Caco-2 (cell line): ENCODE data around the gene RAC2. TPM values are rescaled to one million over a fixed set of nuclear protein-coding genes. Genes with fewer than 3 reads are reported as not detected.

Experiments used
- BruUV-seq: library from RNA; stranded (reverse); fragments of 400-500 nt; replicated peaks from 2 replicates; lab custom pipeline; 2021; lab: Mats Ljungman, UMichigan
- CTCF ChIA-PET: fragments of 300-600 bp; sonication (Branson Sonifier 250); formaldehyde crosslinking; loops from one replicate; lab custom pipeline; 2022; ENCODE audit warnings: antibody characterized with exemption; lab: Charles Lee
- POLR2A ChIA-PET: fragments of 300-600 bp; sonication (Branson Sonifier 250); formaldehyde crosslinking; loops from one replicate; lab custom pipeline; 2022; ENCODE audit warnings: antibody characterized with exemption; lab: Charles Lee
- DNase-seq, 2 experiments: peaks; one replicate each; pipeline versions ENCODE4 v3.0.0 to v3.0.0-alpha.2; 2020 to 2022
- H3K27me3 ChIP-seq: replicated peaks from 2 replicates; pipeline ENCODE4 v1.6.0; 2011; ENCODE audit warnings: low read length; ENCODE audit not compliant: control insufficient read depth, insufficient read depth
- H3K36me3 ChIP-seq: 2 replicates; pipeline ENCODE4 v1.5.1; 2011; ENCODE audit warnings: low read length; ENCODE audit not compliant: control insufficient read depth, insufficient read depth
- H3K4me1 ChIP-seq: fragments of 250-450 bp; sonication (Bioruptor Pico); 2 replicates; pipeline ENCODE4 v1.5.1; 2020; ENCODE audit warnings: mild to moderate bottlenecking
- H3K4me3 ChIP-seq: 2 replicates; pipeline ENCODE4 v1.5.1; 2011; ENCODE audit warnings: low read depth, mild to moderate bottlenecking, control low read depth, low read length
- H3K9me3 ChIP-seq: fragments of 250-450 bp; sonication (Bioruptor Pico); 2 replicates; pipeline ENCODE4 v1.5.1; 2020; ENCODE audit warnings: mild to moderate bottlenecking, moderate library complexity
- H3K27ac Mint-ChIP-seq: one replicate; pipeline ENCODE4 v1.8.0; 2022; ENCODE audit warnings: mixed read lengths; ENCODE audit not compliant: unreplicated experiment
- H3K27me3 Mint-ChIP-seq: one replicate; pipeline ENCODE4 v1.8.0; 2022; ENCODE audit warnings: mixed read lengths; ENCODE audit not compliant: insufficient read depth, unreplicated experiment
- H3K36me3 Mint-ChIP-seq: one replicate; pipeline ENCODE4 v1.8.0; 2022; ENCODE audit warnings: mild to moderate bottlenecking, mixed read lengths; ENCODE audit not compliant: insufficient read depth, unreplicated experiment
- H3K4me1 Mint-ChIP-seq: one replicate; pipeline ENCODE4 v1.8.0; 2022; ENCODE audit warnings: low read depth, mixed read lengths; ENCODE audit not compliant: unreplicated experiment
- H3K4me3 Mint-ChIP-seq: one replicate; pipeline ENCODE4 v1.8.0; 2022; ENCODE audit warnings: mild to moderate bottlenecking, moderate library complexity, mixed read lengths; ENCODE audit not compliant: unreplicated experiment
- H3K9me3 Mint-ChIP-seq: one replicate; pipeline ENCODE4 v1.8.0; 2022; ENCODE audit warnings: mixed read lengths; ENCODE audit not compliant: unreplicated experiment
- intact Hi-C: fragments of 100-400 bp; cut with micrococcal nuclease; formaldehyde crosslinking; loops from one replicate; pipeline ENCODE4 v1.10.0; 2022; ENCODE audit not compliant: unreplicated experiment
- total RNA-seq: library from RNA; stranded (reverse); gene quantifications from 2 replicates; pipeline ENCODE4 v1.2.3, GENCODE V29; 2022
- TF ChIP-seq, protein P1 (sequence below), 2 experiments: fragments of 200-600 bp in 1 of 2; IDR thresholded peaks; 1 replicate in 1 of 2; 2 replicates in 1 of 2; pipeline versions ENCODE4 v1.5.1 to v1.8.0; 2011 to 2022; ENCODE audit warnings: antibody characterized with exemption in 1 of 2, control low read depth in 1 of 2, inconsistent platforms in 1 of 2, low read depth in 1 of 2, low read length in 1 of 2, mild to moderate bottlenecking in 1 of 2, moderate library complexity in 1 of 2; ENCODE audit not compliant: insufficient read depth in 1 of 2, severe bottlenecking in 1 of 2, unreplicated experiment in 1 of 2

RAC2 gene
- total RNA-seq, 1 experiment from 2014 or later, result 0.25 TPM

DNA sequence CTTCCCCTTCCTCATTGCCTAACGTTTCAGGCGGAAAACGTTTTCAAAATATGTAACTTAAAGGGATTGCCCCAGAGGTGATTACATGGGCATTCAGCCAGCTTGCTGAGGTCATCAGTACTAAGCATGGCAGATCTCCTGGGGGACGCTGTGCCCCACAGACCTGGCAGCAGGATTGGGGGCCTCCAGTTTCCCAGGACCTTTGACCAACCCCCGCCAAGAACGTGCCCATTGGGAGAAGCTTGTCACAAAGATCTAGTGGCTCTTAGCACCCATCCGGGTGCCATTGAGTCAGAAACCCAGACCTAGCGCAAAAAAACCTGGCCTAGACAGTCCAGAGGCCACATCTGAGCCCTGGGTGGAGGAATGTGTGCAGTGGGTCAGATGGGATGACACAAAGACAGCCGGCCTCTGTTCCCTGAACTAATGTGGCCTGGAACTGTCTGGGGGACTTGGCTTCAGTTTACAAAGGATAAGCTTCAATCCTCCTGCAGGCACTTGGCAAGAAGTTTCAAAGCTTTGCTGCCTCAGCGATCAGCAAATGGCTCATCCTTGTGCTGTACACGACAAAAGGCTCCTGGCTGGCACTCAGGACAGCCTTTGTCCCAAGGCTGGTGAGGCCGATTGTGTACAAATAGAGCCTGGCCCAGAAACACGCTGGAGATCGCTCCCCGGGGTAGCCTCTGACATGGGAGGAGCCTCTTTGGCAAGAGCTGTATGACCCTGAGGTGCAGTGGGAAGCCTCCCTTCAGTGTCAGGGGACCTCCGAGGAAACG lies 65.5 kb downstream of the RAC2 start:
- H3K4me3 Mint-ChIP-seq, result no peak overlapping the region
- intact Hi-C loops, result no loop called here

DNA sequence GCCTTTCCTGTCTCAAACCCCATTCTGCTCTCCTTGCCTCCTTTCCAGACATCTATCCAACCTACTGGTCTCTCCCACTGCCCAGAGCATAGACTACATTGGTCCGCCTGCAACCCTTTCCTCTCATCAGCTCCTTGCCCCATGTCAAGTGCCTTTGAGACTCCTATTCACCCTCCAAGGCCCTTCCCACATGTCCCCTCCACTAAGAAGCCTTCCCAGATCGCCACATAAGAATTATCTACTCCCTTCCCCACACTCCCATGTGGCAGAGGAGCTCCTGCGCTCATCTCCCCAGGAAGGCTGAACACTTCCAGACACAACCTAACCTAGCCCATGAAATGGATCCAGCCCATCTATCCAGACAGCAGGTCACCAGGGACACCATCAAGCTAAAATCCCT lies 66.3 kb downstream of the RAC2 start:
- Mint-ChIP-seq H3K9me3 (no peaks in the 10 kb centered on the region), H3K4me3 (no peak overlapping the region), H3K36me3 (no peaks in the 10 kb centered on the region), H3K27me3 (no peaks in the 10 kb centered on the region), H3K27ac (no peak overlapping the region), H3K4me1 (no peaks in the 10 kb centered on the region)
- intact Hi-C loops, result no loop called here
- TF ChIP-seq, protein P1, sequence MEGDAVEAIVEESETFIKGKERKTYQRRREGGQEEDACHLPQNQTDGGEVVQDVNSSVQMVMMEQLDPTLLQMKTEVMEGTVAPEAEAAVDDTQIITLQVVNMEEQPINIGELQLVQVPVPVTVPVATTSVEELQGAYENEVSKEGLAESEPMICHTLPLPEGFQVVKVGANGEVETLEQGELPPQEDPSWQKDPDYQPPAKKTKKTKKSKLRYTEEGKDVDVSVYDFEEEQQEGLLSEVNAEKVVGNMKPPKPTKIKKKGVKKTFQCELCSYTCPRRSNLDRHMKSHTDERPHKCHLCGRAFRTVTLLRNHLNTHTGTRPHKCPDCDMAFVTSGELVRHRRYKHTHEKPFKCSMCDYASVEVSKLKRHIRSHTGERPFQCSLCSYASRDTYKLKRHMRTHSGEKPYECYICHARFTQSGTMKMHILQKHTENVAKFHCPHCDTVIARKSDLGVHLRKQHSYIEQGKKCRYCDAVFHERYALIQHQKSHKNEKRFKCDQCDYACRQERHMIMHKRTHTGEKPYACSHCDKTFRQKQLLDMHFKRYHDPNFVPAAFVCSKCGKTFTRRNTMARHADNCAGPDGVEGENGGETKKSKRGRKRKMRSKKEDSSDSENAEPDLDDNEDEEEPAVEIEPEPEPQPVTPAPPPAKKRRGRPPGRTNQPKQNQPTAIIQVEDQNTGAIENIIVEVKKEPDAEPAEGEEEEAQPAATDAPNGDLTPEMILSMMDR (IDR thresholded peaks at IDR 0.05; ENCODE audit: insufficient read depth in 1 of 2, low read depth in 1 of 2, low read length in 1 of 2, severe bottlenecking in 1 of 2, unreplicated experiment in 1 of 2), result no peak
- no peaks in the 10 kb centered on the region for H3K36me3 ChIP-seq
- H3K9me3 ChIP-seq, result no peaks in the 10 kb centered on the region
- H3K27me3 ChIP-seq, result no peaks in the 10 kb centered on the region
- ChIA-PET CTCF (interaction anchor here (1.6 kb wide), 1 partner anchor 22 kb away, joined by 8 read pairs; no protein-coding TSS in a partner anchor), POLR2A (no interaction called here)
- H3K4me3 ChIP-seq, result no peak overlapping the region
- no TSS peak for BruUV-seq
- H3K4me1 ChIP-seq, result peaks cover 9% of the 10 kb centered on the region; the same call in 1 of the 2 replicates
- DNase-seq, result no peak

More for the DNA sequence above, 65.5 kb downstream of the RAC2 start:
- no peaks in the 10 kb centered on the region for H3K27me3 Mint-ChIP-seq
- POLR2A ChIA-PET, result no interaction called here
- no peaks in the 10 kb centered on the region for H3K36me3 ChIP-seq
- no peaks in the 10 kb centered on the region for H3K9me3 ChIP-seq
- CTCF ChIA-PET, result interaction anchor here (1.6 kb wide), 1 partner anchor 21 kb away, joined by 8 read pairs; no protein-coding TSS in a partner anchor
- H3K4me3 ChIP-seq, result no peak overlapping the region
- TF ChIP-seq, protein P1 (IDR thresholded peaks at IDR 0.05; ENCODE audit: insufficient read depth in 1 of 2, low read depth in 1 of 2, low read length in 1 of 2, severe bottlenecking in 1 of 2, unreplicated experiment in 1 of 2), result no peak
- DNase-seq, result no peak
- H3K27me3 ChIP-seq, result no peaks in the 10 kb centered on the region
- peaks cover 9% of the 10 kb centered on the region; the same call in 1 of the 2 replicates for H3K4me1 ChIP-seq
- H3K27ac Mint-ChIP-seq, result no peak overlapping the region
- H3K9me3 Mint-ChIP-seq, result no peaks in the 10 kb centered on the region
- no TSS peak for BruUV-seq
- peaks cover 2% of the 10 kb centered on the region for H3K36me3 Mint-ChIP-seq
- no peaks in the 10 kb centered on the region for H3K4me1 Mint-ChIP-seq

DNA sequence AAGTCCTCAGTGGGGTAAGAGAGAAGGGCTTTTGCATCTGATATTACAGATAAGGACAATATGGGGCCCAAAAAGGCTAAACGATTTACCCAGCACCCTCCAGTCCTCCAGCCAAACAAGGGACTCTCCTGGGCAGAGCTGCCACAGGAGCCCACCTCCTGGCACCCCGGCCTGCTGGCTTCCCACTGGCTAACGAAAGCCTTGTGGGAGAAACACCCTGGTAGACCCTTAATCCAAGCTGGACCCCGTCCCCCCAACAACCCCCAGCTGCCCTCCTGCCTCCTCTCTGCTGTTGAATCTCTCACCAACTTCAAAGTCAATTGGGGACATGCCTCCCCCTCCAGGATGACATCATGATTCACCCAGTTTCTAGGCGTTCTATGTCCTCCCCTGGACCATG lies 66.8 kb downstream of the RAC2 start:
- no peaks in the 10 kb centered on the region for H3K9me3 ChIP-seq
- H3K27me3 Mint-ChIP-seq, result no peaks in the 10 kb centered on the region
- no peak overlapping the region for H3K27ac Mint-ChIP-seq
- intact Hi-C loops, result no loop called here
- BruUV-seq, result no TSS peak
- TF ChIP-seq, protein P1 (IDR thresholded peaks at IDR 0.05; ENCODE audit: insufficient read depth in 1 of 2, low read depth in 1 of 2, low read length in 1 of 2, severe bottlenecking in 1 of 2, unreplicated experiment in 1 of 2), result no peak
- H3K4me1 ChIP-seq, result peaks cover 9% of the 10 kb centered on the region; the same call in 1 of the 2 replicates
- H3K36me3 ChIP-seq, result no peaks in the 10 kb centered on the region
- CTCF ChIA-PET, result no interaction called here
- H3K4me1 Mint-ChIP-seq, result no peaks in the 10 kb centered on the region
- POLR2A ChIA-PET, result no interaction called here
- no peak overlapping the region for H3K4me3 ChIP-seq
- H3K36me3 Mint-ChIP-seq, result no peaks in the 10 kb centered on the region
- H3K27me3 ChIP-seq, result no peaks in the 10 kb centered on the region
- no peak for DNase-seq
- H3K9me3 Mint-ChIP-seq, result no peaks in the 10 kb centered on the region
- no peak overlapping the region for H3K4me3 Mint-ChIP-seq
